ENCODE data around the gene CBL.

CBL gene

DNA sequence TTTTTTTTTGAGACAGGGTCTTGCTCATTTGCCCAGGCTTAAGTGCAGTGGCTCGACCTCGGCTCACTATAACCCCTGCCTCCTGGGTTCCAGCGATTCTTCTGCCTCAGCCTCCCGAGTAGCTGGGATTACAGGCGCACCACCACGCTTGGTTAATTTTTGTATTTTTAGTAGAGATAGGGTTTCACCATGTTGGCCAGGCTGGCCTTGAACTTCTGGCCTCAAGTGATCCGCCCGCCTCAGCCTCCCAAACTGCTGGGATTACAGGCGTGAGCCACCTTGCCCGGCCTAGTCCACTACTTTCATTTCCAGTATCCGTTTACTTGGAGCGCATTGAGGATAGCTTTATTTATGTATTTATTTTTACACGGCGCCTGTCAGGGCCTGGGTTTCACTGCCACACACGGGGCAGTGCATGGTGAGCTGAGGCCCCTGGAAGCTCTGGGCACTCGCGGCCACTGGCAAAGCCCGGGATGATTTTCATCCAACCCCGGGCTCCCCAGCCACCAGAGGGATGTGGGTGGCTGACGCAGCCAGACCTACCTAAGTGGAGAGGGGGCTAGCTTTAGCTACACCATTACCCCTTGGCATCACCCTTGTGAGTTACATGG is 116.9 kb downstream of the CBL start (continued):
- TF ChIP-seq, protein P1, sequence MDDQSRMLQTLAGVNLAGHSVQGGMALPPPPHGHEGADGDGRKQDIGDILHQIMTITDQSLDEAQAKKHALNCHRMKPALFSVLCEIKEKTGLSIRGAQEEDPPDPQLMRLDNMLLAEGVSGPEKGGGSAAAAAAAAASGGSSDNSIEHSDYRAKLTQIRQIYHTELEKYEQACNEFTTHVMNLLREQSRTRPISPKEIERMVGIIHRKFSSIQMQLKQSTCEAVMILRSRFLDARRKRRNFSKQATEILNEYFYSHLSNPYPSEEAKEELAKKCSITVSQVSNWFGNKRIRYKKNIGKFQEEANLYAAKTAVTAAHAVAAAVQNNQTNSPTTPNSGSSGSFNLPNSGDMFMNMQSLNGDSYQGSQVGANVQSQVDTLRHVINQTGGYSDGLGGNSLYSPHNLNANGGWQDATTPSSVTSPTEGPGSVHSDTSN (CRISPR knock-in tag; IDR thresholded peaks at IDR 0.05), result no peak
- no peak for TF ChIP-seq ZNF169 (tag by site-specific recombination; IDR thresholded peaks at IDR 0.05)
- no peak for TF ChIP-seq ZNF24 (tag by site-specific recombination; IDR thresholded peaks at IDR 0.05)
- TF ChIP-seq GLIS2 (tag by site-specific recombination; IDR thresholded peaks at IDR 0.05), result no peak
- no peak for TF ChIP-seq ZNF560 (tag by site-specific recombination; IDR thresholded peaks at IDR 0.05; ENCODE audit: borderline replicate concordance)
- no peak for TF ChIP-seq SP7 (tag by site-specific recombination; IDR thresholded peaks at IDR 0.05)
- no peak for TF ChIP-seq ZNF529 (tag by site-specific recombination; IDR thresholded peaks at IDR 0.05; ENCODE audit: insufficient replicate concordance)
- TF ChIP-seq ZNF791 (tag by site-specific recombination; IDR thresholded peaks at IDR 0.05), result no peak
- no peak for TF ChIP-seq ZNF214 (tag by site-specific recombination; IDR thresholded peaks at IDR 0.05; ENCODE audit: borderline replicate concordance)

DNA sequence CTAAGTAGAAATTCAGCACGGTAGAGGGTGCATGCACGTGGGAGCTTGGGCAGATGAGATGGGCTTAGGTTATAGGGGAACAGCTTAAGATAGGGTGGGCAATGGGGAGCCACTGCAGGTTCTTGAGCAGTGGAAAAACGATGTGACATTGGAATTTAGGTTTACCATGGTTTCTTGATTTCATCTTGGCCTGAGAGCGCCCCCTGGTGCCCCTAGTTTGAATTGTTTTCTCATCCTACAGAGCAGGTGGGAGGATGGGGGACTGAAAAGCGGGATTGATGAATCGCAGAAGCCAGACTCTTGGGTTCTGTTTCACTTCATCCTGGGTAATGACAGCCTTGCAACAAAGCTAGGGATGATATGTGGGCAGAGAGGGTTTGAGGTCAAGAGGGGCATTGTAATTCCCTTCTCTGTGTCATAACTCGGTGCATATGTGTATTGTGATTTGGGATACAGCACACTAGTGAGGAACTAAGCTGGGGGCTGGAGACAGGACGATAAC is 117.4 kb downstream of the CBL start:
- Histone ChIP-seq H3K9me3 (ENCODE audit: control insufficient read depth, insufficient read depth, low read depth, low read length) (no peaks in the 10 kb centered on the region), H3K4me3 (ENCODE audit: low read depth, low read length) (no peak overlapping the region), H3K27ac (ENCODE audit: extremely low read depth, low read depth, low read length) (no peak overlapping the region), H3K36me3 (ENCODE audit: control insufficient read depth in 2 of 2, insufficient read depth in 1 of 2, low read length in 2 of 2) (no peaks in the 10 kb centered on the region), H3K4me1 (ENCODE audit: control insufficient read depth, insufficient read depth, low read length) (no peaks in the 10 kb centered on the region; the same call in 1 of the 2 replicates)
- ChIA-PET POLR2A (interaction anchor here (1.0 to 1.4 kb wide), 3 partner anchors 11 to 229 kb away, joined by 3 to 5 read pairs (median 4); partner anchors contain the start of gene RNF26), CTCF (interaction anchor here (0.6 to 15.8 kb wide), 55 partner anchors 9 to 1312 kb away, joined by 3 to 151 read pairs (median 5); partner anchors contain the start of genes C1QTNF5, C2CD2L, CBL and RNF26)
- TF ChIP-seq ZNF654 (tag by site-specific recombination; IDR thresholded peaks at IDR 0.05; ENCODE audit: low read depth) (peak; percentile 64), KLF8 (tag by site-specific recombination; IDR thresholded peaks at IDR 0.05) (0 out of 2 replicates have a peak, but pooled peaks have one; percentile 40), HOXA7 (CRISPR knock-in tag; IDR thresholded peaks at IDR 0.05; ENCODE audit: borderline replicate concordance) (no peak), ZNF530 (tag by site-specific recombination; IDR thresholded peaks at IDR 0.05; ENCODE audit: low read depth) (no peak), ZBTB17 (tag by site-specific recombination; IDR thresholded peaks at IDR 0.05) (no peak), TRIM28 (IDR thresholded peaks at IDR 0.05; ENCODE audit: borderline replicate concordance, low read length) (peak; percentile 17; the same call in 1 of the 2 replicates), SP2 (tag by site-specific recombination; IDR thresholded peaks at IDR 0.05) (no peak), SETDB1 (IDR thresholded peaks at IDR 0.05; ENCODE audit: insufficient read length, low read length) (no peak), ZNF664 (tag by site-specific recombination; IDR thresholded peaks at IDR 0.05) (no peak), PRDM1 (tag by site-specific recombination; IDR thresholded peaks at IDR 0.05) (no peak), ZNF585B (tag by site-specific recombination; IDR thresholded peaks at IDR 0.05) (no peak), ZNF10 (tag by site-specific recombination; IDR thresholded peaks at IDR 0.05) (no peak), ZNF707 (tag by site-specific recombination; IDR thresholded peaks at IDR 0.05) (no peak), ZFP3 (tag by site-specific recombination; IDR thresholded peaks at IDR 0.05; ENCODE audit: low read depth) (no peak)
- TF ChIP-seq, protein P2, sequence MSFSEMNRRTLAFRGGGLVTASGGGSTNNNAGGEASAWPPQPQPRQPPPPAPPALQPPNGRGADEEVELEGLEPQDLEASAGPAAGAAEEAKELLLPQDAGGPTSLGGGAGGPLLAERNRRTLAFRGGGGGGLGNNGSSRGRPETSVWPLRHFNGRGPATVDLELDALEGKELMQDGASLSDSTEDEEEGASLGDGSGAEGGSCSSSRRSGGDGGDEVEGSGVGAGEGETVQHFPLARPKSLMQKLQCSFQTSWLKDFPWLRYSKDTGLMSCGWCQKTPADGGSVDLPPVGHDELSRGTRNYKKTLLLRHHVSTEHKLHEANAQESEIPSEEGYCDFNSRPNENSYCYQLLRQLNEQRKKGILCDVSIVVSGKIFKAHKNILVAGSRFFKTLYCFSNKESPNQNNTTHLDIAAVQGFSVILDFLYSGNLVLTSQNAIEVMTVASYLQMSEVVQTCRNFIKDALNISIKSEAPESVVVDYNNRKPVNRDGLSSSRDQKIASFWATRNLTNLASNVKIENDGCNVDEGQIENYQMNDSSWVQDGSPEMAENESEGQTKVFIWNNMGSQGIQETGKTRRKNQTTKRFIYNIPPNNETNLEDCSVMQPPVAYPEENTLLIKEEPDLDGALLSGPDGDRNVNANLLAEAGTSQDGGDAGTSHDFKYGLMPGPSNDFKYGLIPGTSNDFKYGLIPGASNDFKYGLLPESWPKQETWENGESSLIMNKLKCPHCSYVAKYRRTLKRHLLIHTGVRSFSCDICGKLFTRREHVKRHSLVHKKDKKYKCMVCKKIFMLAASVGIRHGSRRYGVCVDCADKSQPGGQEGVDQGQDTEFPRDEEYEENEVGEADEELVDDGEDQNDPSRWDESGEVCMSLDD (tag by site-specific recombination; IDR thresholded peaks at IDR 0.05), result no peak
- TF ChIP-seq, protein P3, sequence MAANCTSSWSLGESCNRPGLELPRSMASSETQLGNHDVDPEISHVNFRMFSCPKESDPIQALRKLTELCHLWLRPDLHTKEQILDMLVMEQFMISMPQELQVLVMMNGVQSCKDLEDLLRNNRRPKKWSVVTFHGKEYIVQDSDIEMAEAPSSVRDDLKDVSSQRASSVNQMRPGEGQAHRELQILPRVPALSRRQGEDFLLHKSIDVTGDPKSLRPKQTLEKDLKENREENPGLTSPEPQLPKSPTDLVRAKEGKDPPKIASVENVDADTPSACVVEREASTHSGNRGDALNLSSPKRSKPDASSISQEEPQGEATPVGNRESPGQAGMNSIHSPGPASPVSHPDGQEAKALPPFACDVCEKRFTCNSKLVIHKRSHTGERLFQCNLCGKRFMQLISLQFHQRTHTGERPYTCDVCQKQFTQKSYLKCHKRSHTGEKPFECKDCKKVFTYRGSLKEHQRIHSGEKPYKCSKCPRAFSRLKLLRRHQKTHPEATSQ (tag by site-specific recombination; IDR thresholded peaks at IDR 0.05), result no peak
- TF ChIP-seq, protein P4, sequence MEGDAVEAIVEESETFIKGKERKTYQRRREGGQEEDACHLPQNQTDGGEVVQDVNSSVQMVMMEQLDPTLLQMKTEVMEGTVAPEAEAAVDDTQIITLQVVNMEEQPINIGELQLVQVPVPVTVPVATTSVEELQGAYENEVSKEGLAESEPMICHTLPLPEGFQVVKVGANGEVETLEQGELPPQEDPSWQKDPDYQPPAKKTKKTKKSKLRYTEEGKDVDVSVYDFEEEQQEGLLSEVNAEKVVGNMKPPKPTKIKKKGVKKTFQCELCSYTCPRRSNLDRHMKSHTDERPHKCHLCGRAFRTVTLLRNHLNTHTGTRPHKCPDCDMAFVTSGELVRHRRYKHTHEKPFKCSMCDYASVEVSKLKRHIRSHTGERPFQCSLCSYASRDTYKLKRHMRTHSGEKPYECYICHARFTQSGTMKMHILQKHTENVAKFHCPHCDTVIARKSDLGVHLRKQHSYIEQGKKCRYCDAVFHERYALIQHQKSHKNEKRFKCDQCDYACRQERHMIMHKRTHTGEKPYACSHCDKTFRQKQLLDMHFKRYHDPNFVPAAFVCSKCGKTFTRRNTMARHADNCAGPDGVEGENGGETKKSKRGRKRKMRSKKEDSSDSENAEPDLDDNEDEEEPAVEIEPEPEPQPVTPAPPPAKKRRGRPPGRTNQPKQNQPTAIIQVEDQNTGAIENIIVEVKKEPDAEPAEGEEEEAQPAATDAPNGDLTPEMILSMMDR (tag by site-specific recombination; IDR thresholded peaks at IDR 0.05), result peak; percentile 44; the same call in 1 of the 2 replicates
- TF ChIP-seq, protein P5, sequence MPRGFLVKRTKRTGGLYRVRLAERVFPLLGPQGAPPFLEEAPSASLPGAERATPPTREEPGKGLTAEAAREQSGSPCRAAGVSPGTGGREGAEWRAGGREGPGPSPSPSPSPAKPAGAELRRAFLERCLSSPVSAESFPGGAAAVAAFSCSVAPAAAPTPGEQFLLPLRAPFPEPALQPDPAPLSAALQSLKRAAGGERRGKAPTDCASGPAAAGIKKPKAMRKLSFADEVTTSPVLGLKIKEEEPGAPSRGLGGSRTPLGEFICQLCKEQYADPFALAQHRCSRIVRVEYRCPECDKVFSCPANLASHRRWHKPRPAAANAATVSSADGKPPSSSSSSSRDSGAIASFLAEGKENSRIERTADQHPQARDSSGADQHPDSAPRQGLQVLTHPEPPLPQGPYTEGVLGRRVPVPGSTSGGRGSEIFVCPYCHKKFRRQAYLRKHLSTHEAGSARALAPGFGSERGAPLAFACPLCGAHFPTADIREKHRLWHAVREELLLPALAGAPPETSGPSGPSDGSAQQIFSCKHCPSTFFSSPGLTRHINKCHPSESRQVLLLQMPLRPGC (tag by site-specific recombination; IDR thresholded peaks at IDR 0.05), result no peak
